GM10248 (cell line): ENCODE results near the gene LRRIQ1.

Source experiments
- CTCF ChIA-PET: fragments of 300-600 bp; sonication (Branson Sonifier 250); formaldehyde crosslinking; extraction: SDS; loops from one replicate; lab custom pipeline; 2021; ENCODE audit warnings: antibody characterized with exemption; lab: Yijun Ruan, JAX
- POLR2A ChIA-PET: fragments of 350-650 bp; sonication (Branson Sonifier 250); formaldehyde crosslinking; extraction: SDS; loops from one replicate; lab custom pipeline; 2020; ENCODE audit warnings: antibody characterized with exemption; lab: Yijun Ruan, JAX
- DNase-seq: peaks from one replicate; pipeline ENCODE4 v3.0.0; 2012; ENCODE audit errors: extremely low spot score
- CTCF ChIP-seq: IDR thresholded peaks from 2 replicates; pipeline ENCODE4 v1.5.1; 2012; ENCODE audit warnings: mild to moderate bottlenecking, low read depth; ENCODE audit errors: extremely low read depth, missing control alignments, control extremely low read depth

Gene LRRIQ1

DNA sequence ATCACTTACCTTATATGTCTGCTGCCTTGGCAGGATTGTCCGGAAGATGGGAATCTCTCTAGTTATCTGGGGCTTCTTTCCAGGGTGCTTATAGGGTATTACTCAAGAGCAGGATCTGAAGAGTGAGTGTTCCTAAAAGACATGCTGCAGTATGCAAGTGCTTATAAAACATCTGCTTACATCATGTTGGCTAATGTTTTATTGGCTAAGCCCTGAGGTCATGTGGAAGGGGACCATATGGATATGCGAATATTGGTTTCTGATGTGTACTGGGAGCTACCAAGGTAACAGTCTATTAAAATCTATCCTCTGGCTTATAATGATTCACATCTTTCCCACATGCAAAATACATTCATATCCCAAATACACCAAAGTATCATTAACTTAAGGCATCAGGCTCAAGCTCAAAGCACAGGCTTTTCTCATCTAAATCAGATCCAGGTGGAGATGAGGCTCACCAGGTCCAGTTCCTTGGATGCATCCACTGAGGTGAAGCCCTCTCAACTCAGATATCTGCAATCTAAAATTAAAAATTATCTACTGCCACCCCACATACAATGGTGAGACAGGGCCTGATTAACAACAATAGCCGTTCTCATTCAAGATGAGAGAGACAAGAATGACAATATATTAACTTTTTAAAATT, 29.8 kb downstream of the LRRIQ1 start:
- CTCF ChIA-PET, result interaction anchor here (1.0 to 2.3 kb wide), 2 partner anchors 8 to 11 kb away, joined by 3 to 13 read pairs; no protein-coding TSS in a partner anchor
- POLR2A ChIA-PET, result interaction anchor here (0.6 kb wide), 1 partner anchor 796 kb away, joined by 3 read pairs; no protein-coding TSS in a partner anchor
- TF ChIP-seq CTCF, result no peak
- DNase-seq, result no peak

DNA sequence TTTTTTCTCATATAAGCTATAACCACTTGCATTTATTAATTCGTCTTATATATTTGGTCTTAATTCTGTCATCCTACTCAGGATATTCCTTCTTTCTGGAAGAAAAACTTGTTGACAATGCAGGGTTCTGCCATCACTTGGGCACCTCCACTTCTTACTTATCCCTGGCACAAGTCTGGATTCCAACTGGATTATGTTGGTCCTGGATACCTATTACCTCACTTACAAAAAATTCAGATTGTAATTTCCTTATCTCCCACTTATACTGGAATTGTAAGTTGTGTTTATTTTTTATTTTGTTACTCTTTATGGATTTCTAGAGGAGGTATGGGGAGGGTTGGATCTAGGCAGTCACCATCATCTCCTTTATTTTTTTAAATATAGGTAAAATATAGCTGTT, 36.7 kb downstream of the LRRIQ1 start:
- ChIA-PET CTCF (no interaction called here), POLR2A (no interaction called here)
- no peak for TF ChIP-seq CTCF
- DNase-seq, result no peak

GRCh38 chr12:85076688-85077430, 40.7 kb downstream of the LRRIQ1 start:
- CTCF ChIA-PET, result interaction anchor here (0.7 to 2.4 kb wide), 9 partner anchors 9 to 790 kb away, joined by 3 to 22 read pairs (median 3); no protein-coding TSS in a partner anchor
- DNase-seq, result peak; percentile 12
- POLR2A ChIA-PET, result no interaction called here
- peak; percentile 28 for TF ChIP-seq CTCF

GRCh38 chr12:85085066-85085465, 48.9 kb downstream of the LRRIQ1 start:
- DNase-seq, result no peak
- ChIA-PET POLR2A (no interaction called here), CTCF (interaction anchor here (1.0 to 1.2 kb wide), 2 partner anchors 8 to 26 kb away, joined by 3 read pairs; no protein-coding TSS in a partner anchor)
- no peak for TF ChIP-seq CTCF

DNA sequence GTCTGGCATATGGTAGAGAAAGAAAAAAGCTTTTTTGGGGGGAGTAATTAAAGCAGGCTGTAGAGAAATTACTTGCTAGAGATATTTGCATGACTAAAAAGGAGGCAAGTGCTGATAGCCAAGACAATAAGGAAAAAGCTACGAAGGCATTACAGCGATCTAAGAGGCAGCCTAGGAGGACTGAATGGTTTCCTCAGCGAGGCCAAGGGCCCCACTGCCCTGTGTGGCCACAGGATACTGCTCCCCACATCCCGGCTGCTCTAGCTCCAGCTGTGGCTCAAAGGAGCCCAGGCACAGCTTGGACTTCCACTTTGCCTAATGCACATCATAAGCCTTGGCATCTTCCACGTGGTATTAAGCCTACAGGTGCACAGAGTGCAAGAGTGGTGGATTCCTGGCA, 53.6 kb downstream of the LRRIQ1 start:
- TF ChIP-seq CTCF, result no peak
- CTCF ChIA-PET, result no interaction called here
- no peak for DNase-seq
- POLR2A ChIA-PET, result no interaction called here

DNA sequence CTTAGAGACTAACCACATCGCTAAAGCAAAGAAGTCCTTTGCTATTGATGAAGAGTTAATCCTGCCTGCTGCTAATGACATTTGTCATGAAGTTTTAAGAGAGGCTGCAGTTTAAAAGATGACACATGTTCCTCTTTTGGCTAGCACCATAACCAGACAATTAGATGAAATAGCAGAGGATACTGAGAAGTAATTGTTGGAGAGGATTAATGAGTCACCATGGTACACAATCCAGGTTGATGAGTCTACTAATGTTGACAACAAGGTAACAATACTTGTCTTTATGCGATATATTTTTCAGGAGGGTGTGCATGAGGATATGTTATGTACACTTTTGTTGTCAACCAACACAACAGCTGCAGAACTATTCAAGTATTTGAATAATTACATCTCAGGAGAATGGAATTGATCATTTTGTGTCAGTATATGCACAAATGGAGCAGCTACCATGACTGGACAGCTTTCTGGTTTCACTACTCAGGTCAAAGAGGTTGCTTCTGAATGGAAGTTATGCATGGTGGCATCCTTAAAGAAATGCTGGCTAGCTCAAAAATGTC, 56.7 kb downstream of the LRRIQ1 start:
- ChIA-PET POLR2A (no interaction called here), CTCF (interaction anchor here (1.1 kb wide), 2 partner anchors 10 to 12 kb away, joined by 3 read pairs; no protein-coding TSS in a partner anchor)
- no peak for DNase-seq
- no peak for TF ChIP-seq CTCF
